Measurements from ENCODE around the gene MGMT.

MGMT gene

DNA sequence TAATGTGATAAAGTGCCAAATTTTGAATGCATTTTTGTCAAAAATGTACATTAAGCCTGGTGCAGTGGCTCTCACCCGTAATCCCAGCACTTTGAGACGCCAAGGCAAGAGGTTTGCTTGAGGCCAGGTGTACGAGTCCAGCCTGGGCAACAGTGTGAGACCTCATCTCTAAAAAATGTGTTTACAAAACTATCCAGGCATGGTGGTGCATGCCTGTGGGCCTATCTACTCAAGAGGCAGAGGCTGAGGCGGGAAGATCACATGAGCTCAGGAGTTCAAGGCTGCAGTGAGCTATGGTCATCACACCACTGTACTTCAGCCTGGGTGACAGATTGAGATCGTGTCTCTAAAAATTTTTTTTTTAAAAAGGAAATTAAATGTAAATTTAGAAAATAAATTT, 18.5 kb upstream of the MGMT start:
- no peak for DNase-seq (ENCODE audit: extremely low spot score)
- CTCF ChIA-PET = no interaction called here
- POLR2A ChIA-PET = no interaction called here
- TF ChIP-seq, protein P1, sequence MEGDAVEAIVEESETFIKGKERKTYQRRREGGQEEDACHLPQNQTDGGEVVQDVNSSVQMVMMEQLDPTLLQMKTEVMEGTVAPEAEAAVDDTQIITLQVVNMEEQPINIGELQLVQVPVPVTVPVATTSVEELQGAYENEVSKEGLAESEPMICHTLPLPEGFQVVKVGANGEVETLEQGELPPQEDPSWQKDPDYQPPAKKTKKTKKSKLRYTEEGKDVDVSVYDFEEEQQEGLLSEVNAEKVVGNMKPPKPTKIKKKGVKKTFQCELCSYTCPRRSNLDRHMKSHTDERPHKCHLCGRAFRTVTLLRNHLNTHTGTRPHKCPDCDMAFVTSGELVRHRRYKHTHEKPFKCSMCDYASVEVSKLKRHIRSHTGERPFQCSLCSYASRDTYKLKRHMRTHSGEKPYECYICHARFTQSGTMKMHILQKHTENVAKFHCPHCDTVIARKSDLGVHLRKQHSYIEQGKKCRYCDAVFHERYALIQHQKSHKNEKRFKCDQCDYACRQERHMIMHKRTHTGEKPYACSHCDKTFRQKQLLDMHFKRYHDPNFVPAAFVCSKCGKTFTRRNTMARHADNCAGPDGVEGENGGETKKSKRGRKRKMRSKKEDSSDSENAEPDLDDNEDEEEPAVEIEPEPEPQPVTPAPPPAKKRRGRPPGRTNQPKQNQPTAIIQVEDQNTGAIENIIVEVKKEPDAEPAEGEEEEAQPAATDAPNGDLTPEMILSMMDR (IDR thresholded peaks at IDR 0.05; ENCODE audit: control extremely low read depth, extremely low read depth, low read depth, missing control alignments) = no peak

DNA sequence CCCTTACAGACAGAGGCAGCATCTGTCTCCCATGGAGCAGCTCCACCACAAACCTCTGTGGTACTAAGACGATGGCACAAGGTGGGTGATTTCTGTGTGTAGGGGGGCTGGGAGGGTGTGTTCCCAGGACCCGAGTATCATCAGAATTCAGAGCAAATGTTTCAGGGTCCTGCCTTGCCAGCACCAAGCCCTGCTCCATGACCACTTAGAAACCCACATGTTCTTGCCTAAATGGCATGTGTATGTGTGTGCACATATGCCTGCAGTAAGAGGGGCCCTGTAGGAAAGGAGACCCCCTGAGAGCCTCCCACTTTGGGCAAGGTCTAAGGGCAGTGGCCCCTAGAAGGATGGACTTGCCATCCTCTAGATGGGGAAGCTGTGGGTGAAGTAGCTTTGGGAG, 17.1 kb upstream of the MGMT start:
- CTCF ChIA-PET = no interaction called here

DNA sequence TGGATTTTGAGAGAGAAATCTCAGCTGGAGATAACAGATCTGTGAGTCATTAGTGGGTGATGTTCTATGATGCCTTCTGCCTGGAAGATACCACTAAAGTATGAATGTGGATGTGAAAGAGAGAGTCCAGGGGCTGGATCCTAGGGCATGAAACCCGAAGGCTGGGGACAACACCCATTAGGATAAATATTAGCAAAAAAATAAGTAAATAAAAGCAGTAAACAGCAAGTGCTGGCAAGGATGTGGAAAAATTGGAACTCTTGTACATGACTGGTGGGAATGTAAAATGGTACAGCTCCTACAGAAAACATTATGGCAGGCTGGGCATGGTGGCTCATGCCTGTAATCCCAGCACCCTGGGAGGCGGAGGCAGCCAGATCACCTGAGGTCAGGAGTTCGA, 16.6 kb upstream of the MGMT start:
- TF ChIP-seq, protein P1 (IDR thresholded peaks at IDR 0.05; ENCODE audit: control extremely low read depth, extremely low read depth, low read depth, missing control alignments) = no peak
- no peak for DNase-seq (ENCODE audit: extremely low spot score)
- POLR2A ChIA-PET = no interaction called here
- CTCF ChIA-PET = no interaction called here

More for the DNA sequence above, 17.1 kb upstream of the MGMT start:
- DNase-seq (ENCODE audit: extremely low spot score) = no peak
- POLR2A ChIA-PET = no interaction called here
- TF ChIP-seq, protein P1 (IDR thresholded peaks at IDR 0.05; ENCODE audit: control extremely low read depth, extremely low read depth, low read depth, missing control alignments) = no peak

DNA sequence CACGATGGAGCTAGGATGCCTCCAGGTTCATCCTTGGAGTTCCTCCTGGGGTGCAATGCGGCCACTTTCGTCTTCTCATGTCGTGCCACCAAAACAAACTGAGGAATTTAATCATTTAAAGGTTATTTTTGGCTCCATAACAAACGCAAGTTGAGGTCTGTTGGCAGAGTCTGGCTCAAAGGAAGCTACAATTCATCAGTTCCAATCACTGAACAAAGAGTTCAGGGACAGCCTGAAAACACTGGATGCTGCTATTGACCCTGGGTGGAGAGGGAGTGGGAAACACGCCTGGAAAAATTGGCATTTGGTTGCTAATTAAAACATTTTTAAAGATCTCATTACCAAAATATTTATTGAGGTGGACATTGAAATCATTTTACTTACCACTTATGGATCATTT, 11.4 kb upstream of the MGMT start:
- CTCF ChIA-PET = interaction anchor here (1.6 kb wide), 1 partner anchor 8 kb away, joined by 5 read pairs; no protein-coding TSS in a partner anchor
- POLR2A ChIA-PET = no interaction called here
- TF ChIP-seq, protein P1 (IDR thresholded peaks at IDR 0.05; ENCODE audit: control extremely low read depth, extremely low read depth, low read depth, missing control alignments) = no peak
- DNase-seq (ENCODE audit: extremely low spot score) = no peak

DNA sequence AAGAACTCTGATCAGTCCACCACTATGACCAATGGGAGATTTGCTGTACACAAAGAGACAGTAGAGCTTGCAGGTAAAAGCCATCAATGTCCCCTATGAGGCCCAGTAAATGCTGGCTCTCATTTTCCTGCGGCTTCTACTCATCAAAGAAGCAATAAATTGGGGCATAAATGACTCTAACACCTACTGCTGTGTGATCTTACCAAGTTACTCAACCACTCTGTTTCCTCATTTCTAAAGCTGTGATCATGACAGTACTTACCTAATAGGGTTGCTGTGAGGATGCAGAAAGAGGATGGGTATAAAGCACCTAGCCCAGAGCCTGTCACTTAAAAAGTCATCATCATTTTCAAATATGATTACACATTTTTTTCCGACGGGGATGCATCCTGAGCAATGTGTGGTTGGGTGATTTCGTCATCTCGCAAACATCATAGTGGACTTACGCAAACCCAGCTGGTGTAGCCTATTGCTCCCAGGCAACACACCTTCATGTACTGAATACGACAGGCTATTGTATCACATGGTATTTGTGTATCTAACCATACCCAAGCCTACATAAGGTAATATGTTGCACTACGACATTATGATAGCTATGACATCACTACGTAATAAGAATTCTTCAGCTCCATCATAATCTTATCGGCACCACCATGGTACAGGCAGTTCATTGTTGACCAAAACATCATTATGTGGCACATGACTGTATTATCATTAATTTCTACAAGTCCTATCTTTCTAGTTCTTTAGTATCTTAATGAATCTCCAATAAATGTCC, 7.1 kb upstream of the MGMT start:
- TF ChIP-seq, protein P1 (IDR thresholded peaks at IDR 0.05; ENCODE audit: control extremely low read depth, extremely low read depth, low read depth, missing control alignments) = no peak
- no peak for DNase-seq (ENCODE audit: extremely low spot score)

DNA sequence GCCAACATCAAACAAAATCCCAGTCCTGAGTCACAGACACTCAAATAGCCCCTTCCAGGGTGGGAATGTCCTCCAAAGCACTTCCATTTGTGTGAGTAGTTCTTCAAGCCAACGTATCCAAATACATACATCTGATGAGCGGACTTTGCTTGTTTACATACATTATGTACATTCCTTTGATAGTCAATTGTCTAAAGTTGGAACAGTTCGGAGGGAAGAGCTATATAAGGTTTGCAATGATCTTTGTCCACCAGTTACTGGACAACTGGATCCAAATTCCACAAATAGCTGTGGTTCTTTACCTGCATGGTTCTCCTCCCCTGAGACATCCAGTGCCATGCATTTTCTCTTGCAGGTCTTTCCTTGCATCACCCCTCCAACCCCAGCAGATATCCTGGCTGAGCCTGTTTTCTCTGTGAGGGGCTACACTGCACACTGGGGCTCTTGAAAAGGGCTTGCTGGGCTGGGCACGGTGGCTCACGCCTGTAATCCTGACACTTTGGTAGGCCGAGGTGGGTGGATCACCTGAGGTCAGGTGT, 4.7 kb upstream of the MGMT start:
- DNase-seq (ENCODE audit: extremely low spot score) = no peak
- ChIA-PET CTCF (no interaction called here), POLR2A (no interaction called here)
- TF ChIP-seq, protein P1 (IDR thresholded peaks at IDR 0.05; ENCODE audit: control extremely low read depth, extremely low read depth, low read depth, missing control alignments) = no peak

More for the DNA sequence above, 7.1 kb upstream of the MGMT start:
- ChIA-PET CTCF (no interaction called here), POLR2A (no interaction called here)

Measured in GM10248 (cell line).